PFSK-1 (cell line): ENCODE data around the gene CCDC50.

Experiments used
- FOXP2 ChIP-seq: optimal IDR thresholded peaks from 2 replicates; pipeline ENCODE3; 2011; ENCODE audit warnings: borderline replicate concordance, control low read depth, inconsistent platforms; ENCODE audit not compliant: insufficient read depth; ENCODE audit errors: extremely low read length, extremely low read depth
- POLR2AphosphoS5 ChIP-seq: IDR thresholded peaks from 2 replicates; pipeline ENCODE4 v1.6.1; 2012; ENCODE audit warnings: low read depth, mild to moderate bottlenecking, control low read depth, low read length, moderate library complexity
- SIN3A ChIP-seq: IDR thresholded peaks from 2 replicates; pipeline ENCODE4 v1.6.1; 2012; ENCODE audit warnings: mild to moderate bottlenecking, low read length, moderate library complexity, borderline replicate concordance; ENCODE audit not compliant: insufficient read depth
- TAF1 ChIP-seq: IDR thresholded peaks from 2 replicates; pipeline ENCODE4 v1.6.1; 2012; ENCODE audit warnings: low read length, control low read depth, borderline replicate concordance; ENCODE audit not compliant: insufficient read depth
- TF ChIP-seq, protein P1 (sequence below), 2 experiments: IDR thresholded peaks; 2 replicates each; pipeline versions ENCODE4 v1.6.1 to v1.8.0; 2011 to 2012; ENCODE audit warnings: low read depth in 2 of 2, low read length in 2 of 2, control low read depth in 1 of 2, inconsistent platforms in 1 of 2, mild to moderate bottlenecking in 1 of 2, moderate library complexity in 1 of 2; ENCODE audit not compliant: insufficient read depth in 1 of 2

The CCDC50 gene

DNA sequence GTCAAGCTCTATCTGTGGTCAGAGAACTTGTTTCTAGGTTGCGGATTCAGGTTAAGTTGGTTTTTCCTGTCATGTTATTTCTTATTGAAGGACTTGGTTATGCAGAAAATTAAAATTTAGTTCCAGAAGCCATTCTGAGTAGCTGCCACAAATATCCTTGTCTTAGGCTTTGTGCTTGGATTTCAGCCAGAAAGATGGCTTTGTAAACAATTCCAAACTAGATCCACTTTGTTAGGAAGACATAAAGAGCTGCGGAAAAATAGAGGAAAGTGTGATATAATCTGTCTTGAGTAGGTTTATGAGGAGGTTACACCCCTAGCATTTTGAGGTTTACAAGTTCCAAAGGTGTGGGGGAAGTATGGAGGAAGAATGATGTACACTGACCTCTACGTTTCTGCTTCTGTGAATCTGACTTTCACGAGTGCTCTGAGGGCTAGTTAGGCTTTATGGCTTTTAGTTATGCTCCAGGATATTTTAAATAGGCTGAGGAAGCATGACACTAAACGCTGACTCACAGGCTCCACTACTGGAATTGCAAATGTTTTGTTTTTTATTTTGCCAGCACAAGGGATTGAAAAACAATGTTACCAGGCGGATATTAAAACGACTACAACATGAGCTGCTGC, 47.4 kb downstream of the CCDC50 start:
- no peak for TF ChIP-seq TAF1
- TF ChIP-seq, protein P1, sequence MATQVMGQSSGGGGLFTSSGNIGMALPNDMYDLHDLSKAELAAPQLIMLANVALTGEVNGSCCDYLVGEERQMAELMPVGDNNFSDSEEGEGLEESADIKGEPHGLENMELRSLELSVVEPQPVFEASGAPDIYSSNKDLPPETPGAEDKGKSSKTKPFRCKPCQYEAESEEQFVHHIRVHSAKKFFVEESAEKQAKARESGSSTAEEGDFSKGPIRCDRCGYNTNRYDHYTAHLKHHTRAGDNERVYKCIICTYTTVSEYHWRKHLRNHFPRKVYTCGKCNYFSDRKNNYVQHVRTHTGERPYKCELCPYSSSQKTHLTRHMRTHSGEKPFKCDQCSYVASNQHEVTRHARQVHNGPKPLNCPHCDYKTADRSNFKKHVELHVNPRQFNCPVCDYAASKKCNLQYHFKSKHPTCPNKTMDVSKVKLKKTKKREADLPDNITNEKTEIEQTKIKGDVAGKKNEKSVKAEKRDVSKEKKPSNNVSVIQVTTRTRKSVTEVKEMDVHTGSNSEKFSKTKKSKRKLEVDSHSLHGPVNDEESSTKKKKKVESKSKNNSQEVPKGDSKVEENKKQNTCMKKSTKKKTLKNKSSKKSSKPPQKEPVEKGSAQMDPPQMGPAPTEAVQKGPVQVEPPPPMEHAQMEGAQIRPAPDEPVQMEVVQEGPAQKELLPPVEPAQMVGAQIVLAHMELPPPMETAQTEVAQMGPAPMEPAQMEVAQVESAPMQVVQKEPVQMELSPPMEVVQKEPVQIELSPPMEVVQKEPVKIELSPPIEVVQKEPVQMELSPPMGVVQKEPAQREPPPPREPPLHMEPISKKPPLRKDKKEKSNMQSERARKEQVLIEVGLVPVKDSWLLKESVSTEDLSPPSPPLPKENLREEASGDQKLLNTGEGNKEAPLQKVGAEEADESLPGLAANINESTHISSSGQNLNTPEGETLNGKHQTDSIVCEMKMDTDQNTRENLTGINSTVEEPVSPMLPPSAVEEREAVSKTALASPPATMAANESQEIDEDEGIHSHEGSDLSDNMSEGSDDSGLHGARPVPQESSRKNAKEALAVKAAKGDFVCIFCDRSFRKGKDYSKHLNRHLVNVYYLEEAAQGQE (IDR thresholded peaks at IDR 0.05; ENCODE audit: insufficient read depth in 1 of 2, low read depth in 2 of 2, low read length in 2 of 2): no peak
- no peak for TF ChIP-seq FOXP2
- TF ChIP-seq POLR2AphosphoS5: no peak
- TF ChIP-seq SIN3A: no peak

- TF ChIP-seq FOXP2: no peak
- no peak for TF ChIP-seq TAF1
- no peak for TF ChIP-seq POLR2AphosphoS5
- no peak for TF ChIP-seq SIN3A
- TF ChIP-seq, protein P1 (IDR thresholded peaks at IDR 0.05; ENCODE audit: insufficient read depth in 1 of 2, low read depth in 2 of 2, low read length in 2 of 2): no peak
Observed at GRCh38 chr3:191378142-191378812, 49.1 kb downstream of the CCDC50 start.

- TF ChIP-seq, protein P1 (IDR thresholded peaks at IDR 0.05; ENCODE audit: insufficient read depth in 1 of 2, low read depth in 2 of 2, low read length in 2 of 2): no peak
- TF ChIP-seq TAF1: no peak
- TF ChIP-seq SIN3A: no peak
- no peak; the same call in 1 of the 2 replicates for TF ChIP-seq POLR2AphosphoS5
- TF ChIP-seq FOXP2: no peak
Observed at GRCh38 chr3:191379446-191379845, 50.3 kb downstream of the CCDC50 start.

DNA sequence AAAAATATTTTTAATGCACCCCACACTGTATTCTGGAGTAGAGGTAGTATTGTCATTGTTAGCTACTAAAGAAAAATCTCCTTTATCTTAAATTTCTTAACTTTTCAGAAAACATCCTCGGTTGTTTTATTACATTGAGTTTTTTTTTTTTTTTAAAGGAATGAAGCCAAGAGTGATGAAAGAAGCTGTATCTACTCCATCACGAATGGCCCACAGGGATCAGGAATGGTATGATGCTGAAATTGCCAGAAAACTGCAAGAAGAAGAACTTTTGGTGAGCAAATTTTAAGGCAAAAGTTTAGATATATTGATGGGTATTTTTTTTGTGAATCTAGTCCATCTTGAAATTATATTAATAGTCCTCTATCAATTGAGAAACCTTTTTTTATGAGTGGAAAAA, 50.8 kb downstream of the CCDC50 start:
- TF ChIP-seq POLR2AphosphoS5 (no peak), TAF1 (no peak), SIN3A (no peak), FOXP2 (no peak)
- TF ChIP-seq, protein P1 (IDR thresholded peaks at IDR 0.05; ENCODE audit: insufficient read depth in 1 of 2, low read depth in 2 of 2, low read length in 2 of 2): no peak
